HEK293 (cell line): ENCODE results near the gene FAM117B.

Experiments used
- FEZF1 ChIP-seq: fragments of 450-650 bp; formaldehyde crosslinking; IDR thresholded peaks from 2 replicates; pipeline ENCODE4 v1.5.1; 2016; ENCODE audit warnings: missing biosample characterization, missing genetic modification characterization
- IKZF3 ChIP-seq: fragments of 450-650 bp; IDR thresholded peaks from 2 replicates; pipeline ENCODE4 v1.5.0; 2018; ENCODE audit warnings: missing biosample characterization, mild to moderate bottlenecking, missing genetic modification characterization, moderate library complexity
- KLF9 ChIP-seq: fragments of 450-650 bp; formaldehyde crosslinking; IDR thresholded peaks from 2 replicates; pipeline ENCODE4 v1.5.1; 2016; ENCODE audit warnings: missing biosample characterization, missing genetic modification characterization, low read depth
- MYNN ChIP-seq: fragments of 450-650 bp; formaldehyde crosslinking; IDR thresholded peaks from 2 replicates; pipeline ENCODE4 v1.5.1; 2016; ENCODE audit warnings: missing biosample characterization, missing genetic modification characterization, borderline replicate concordance
- REPIN1 ChIP-seq: fragments of 450-650 bp; formaldehyde crosslinking; IDR thresholded peaks from 2 replicates; pipeline ENCODE4 v1.5.1; 2017; ENCODE audit warnings: missing biosample characterization, missing genetic modification characterization, low read depth
- REST ChIP-seq: fragments of 450-650 bp; formaldehyde crosslinking; IDR thresholded peaks from 2 replicates; pipeline ENCODE4 v1.5.1; 2016; ENCODE audit warnings: missing biosample characterization, missing genetic modification characterization
- ZBTB17 ChIP-seq: fragments of 450-650 bp; formaldehyde crosslinking; IDR thresholded peaks from 2 replicates; pipeline ENCODE4 v1.5.1; 2016; ENCODE audit warnings: missing biosample characterization, missing genetic modification characterization
- ZBTB8A ChIP-seq: fragments of 450-650 bp; formaldehyde crosslinking; IDR thresholded peaks from 2 replicates; pipeline ENCODE4 v1.5.1; 2016; ENCODE audit warnings: missing biosample characterization, missing genetic modification characterization
- ZEB2 ChIP-seq: fragments of 450-650 bp; formaldehyde crosslinking; IDR thresholded peaks from 2 replicates; pipeline ENCODE4 v1.5.1; 2016; ENCODE audit warnings: missing biosample characterization, missing genetic modification characterization
- ZFP69B ChIP-seq: fragments of 450-650 bp; formaldehyde crosslinking; IDR thresholded peaks from 2 replicates; pipeline ENCODE4 v1.5.1; 2016; ENCODE audit warnings: missing biosample characterization, missing genetic modification characterization
- ZNF155 ChIP-seq: fragments of 450-650 bp; formaldehyde crosslinking; IDR thresholded peaks from 2 replicates; pipeline ENCODE4 v1.5.1; 2016; ENCODE audit warnings: missing biosample characterization, missing genetic modification characterization
- ZNF514 ChIP-seq: fragments of 450-650 bp; formaldehyde crosslinking; IDR thresholded peaks from 2 replicates; pipeline ENCODE4 v1.5.1; 2016; ENCODE audit warnings: missing biosample characterization, missing genetic modification characterization
- ZNF529 ChIP-seq: fragments of 450-650 bp; formaldehyde crosslinking; IDR thresholded peaks from 2 replicates; pipeline ENCODE4 v1.5.1; 2017; ENCODE audit warnings: missing genetic modification characterization, missing biosample characterization; ENCODE audit not compliant: insufficient replicate concordance
- ZNF585B ChIP-seq: fragments of 450-650 bp; formaldehyde crosslinking; IDR thresholded peaks from 2 replicates; pipeline ENCODE4 v1.5.1; 2016; ENCODE audit warnings: missing biosample characterization, missing genetic modification characterization
- ZNF785 ChIP-seq: fragments of 450-650 bp; formaldehyde crosslinking; IDR thresholded peaks from 2 replicates; pipeline ENCODE4 v1.5.1; 2016; ENCODE audit warnings: missing biosample characterization, missing genetic modification characterization
- ZSCAN30 ChIP-seq: fragments of 450-650 bp; IDR thresholded peaks from 2 replicates; pipeline ENCODE4 v1.5.1; 2018; ENCODE audit warnings: missing biosample characterization, mild to moderate bottlenecking, missing genetic modification characterization, moderate library complexity
- ZSCAN4 ChIP-seq: fragments of 450-650 bp; formaldehyde crosslinking; IDR thresholded peaks from 2 replicates; pipeline ENCODE4 v1.5.1; 2017; ENCODE audit warnings: missing biosample characterization, missing genetic modification characterization
- TF ChIP-seq, protein P1 (sequence below): sonication (generic); formaldehyde crosslinking; IDR thresholded peaks from 2 replicates; pipeline ENCODE4 v1.8.1; 2022; ENCODE audit warnings: mild to moderate bottlenecking, moderate library complexity, missing genetic modification reagents
- TF ChIP-seq, protein P2 (sequence below): fragments of 450-650 bp; formaldehyde crosslinking; IDR thresholded peaks from 2 replicates; pipeline ENCODE4 v1.5.1; 2016; ENCODE audit warnings: missing biosample characterization, missing genetic modification characterization
- TF ChIP-seq, protein P3 (sequence below): fragments of 450-650 bp; formaldehyde crosslinking; IDR thresholded peaks from 2 replicates; pipeline ENCODE4 v1.5.1; 2016; ENCODE audit warnings: missing biosample characterization, missing genetic modification characterization
- TF ChIP-seq, protein P4 (sequence below): fragments of 450-650 bp; formaldehyde crosslinking; IDR thresholded peaks from 2 replicates; pipeline ENCODE4 v1.5.1; 2016; ENCODE audit warnings: missing biosample characterization, missing genetic modification characterization
- TF ChIP-seq, protein P5 (sequence below): fragments of 450-650 bp; formaldehyde crosslinking; IDR thresholded peaks from 2 replicates; pipeline ENCODE4 v1.5.1; 2016; ENCODE audit warnings: missing biosample characterization, missing genetic modification characterization

Gene FAM117B

DNA sequence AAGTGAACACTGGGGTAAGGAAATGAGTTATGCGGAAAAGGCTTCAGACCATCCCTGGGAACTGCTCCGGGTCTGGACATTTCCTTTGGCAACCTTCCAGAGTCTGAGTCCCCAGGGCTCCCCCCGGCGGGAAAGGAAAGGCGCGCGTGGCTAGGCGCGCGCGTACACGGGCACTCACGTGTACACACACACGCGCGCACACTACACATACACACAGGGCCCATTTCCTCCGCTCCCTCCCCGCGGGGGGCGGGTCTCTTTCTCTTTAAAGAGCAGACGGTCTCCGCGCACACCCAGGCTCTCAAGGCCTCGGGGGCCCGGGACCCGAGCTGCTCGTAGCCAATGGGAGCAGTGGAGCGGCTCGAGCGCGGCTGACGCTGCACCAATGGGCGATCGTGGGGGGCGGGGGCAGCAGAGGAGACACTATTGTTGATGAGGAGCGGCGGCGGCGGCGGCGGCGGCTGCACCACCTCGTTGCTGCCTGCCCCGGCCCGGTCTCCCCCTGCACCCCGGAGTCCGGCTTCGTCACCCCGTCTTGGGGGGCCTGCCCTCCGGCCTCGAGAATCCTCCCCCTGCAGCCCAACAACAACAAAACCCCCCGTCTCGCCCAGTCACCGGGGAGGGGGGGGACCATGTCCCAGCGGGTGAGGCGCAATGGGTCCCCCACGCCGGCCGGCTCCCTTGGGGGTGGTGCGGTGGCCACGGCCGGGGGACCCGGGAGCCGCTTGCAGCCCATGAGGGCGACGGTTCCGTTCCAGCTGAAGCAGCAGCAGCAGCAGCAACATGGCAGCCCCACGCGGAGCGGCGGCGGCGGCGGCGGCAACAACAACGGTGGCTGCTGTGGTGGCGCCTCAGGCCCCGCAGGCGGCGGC lies at the start of gene FAM117B (continued):
- TF ChIP-seq ZEB2 (tag by site-specific recombination) (peak; percentile 84), ZNF585B (tag by site-specific recombination) (no peak), ZNF785 (tag by site-specific recombination) (peak; percentile 62; the same call in 1 of the 2 replicates), ZNF529 (no peak), FEZF1 (0 out of 2 replicates have a peak, but pooled peaks have one; percentile 9), ZFP69B (tag by site-specific recombination) (0 out of 2 replicates have a peak, but pooled peaks have one; percentile 34), ZBTB8A (peak; percentile 56; the same call in 1 of the 2 replicates), IKZF3 (peak; percentile 68), MYNN (tag by site-specific recombination) (peak; percentile 17; the same call in 1 of the 2 replicates), ZBTB17 (peak; percentile 55; the same call in 1 of the 2 replicates), ZSCAN30 (peak; percentile 75; the same call in 1 of the 2 replicates), REPIN1 (0 out of 2 replicates have a peak, but pooled peaks have one; percentile 26), KLF9 (peak; percentile 67; the same call in 1 of the 2 replicates), ZNF155 (tag by site-specific recombination) (no peak), ZSCAN4 (tag by site-specific recombination) (peak; percentile 69), ZNF514 (tag by site-specific recombination) (no peak), REST (tag by site-specific recombination) (no peak)
- TF ChIP-seq, protein P1, sequence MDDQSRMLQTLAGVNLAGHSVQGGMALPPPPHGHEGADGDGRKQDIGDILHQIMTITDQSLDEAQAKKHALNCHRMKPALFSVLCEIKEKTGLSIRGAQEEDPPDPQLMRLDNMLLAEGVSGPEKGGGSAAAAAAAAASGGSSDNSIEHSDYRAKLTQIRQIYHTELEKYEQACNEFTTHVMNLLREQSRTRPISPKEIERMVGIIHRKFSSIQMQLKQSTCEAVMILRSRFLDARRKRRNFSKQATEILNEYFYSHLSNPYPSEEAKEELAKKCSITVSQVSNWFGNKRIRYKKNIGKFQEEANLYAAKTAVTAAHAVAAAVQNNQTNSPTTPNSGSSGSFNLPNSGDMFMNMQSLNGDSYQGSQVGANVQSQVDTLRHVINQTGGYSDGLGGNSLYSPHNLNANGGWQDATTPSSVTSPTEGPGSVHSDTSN (CRISPR knock-in tag) = no peak
- TF ChIP-seq, protein P2, sequence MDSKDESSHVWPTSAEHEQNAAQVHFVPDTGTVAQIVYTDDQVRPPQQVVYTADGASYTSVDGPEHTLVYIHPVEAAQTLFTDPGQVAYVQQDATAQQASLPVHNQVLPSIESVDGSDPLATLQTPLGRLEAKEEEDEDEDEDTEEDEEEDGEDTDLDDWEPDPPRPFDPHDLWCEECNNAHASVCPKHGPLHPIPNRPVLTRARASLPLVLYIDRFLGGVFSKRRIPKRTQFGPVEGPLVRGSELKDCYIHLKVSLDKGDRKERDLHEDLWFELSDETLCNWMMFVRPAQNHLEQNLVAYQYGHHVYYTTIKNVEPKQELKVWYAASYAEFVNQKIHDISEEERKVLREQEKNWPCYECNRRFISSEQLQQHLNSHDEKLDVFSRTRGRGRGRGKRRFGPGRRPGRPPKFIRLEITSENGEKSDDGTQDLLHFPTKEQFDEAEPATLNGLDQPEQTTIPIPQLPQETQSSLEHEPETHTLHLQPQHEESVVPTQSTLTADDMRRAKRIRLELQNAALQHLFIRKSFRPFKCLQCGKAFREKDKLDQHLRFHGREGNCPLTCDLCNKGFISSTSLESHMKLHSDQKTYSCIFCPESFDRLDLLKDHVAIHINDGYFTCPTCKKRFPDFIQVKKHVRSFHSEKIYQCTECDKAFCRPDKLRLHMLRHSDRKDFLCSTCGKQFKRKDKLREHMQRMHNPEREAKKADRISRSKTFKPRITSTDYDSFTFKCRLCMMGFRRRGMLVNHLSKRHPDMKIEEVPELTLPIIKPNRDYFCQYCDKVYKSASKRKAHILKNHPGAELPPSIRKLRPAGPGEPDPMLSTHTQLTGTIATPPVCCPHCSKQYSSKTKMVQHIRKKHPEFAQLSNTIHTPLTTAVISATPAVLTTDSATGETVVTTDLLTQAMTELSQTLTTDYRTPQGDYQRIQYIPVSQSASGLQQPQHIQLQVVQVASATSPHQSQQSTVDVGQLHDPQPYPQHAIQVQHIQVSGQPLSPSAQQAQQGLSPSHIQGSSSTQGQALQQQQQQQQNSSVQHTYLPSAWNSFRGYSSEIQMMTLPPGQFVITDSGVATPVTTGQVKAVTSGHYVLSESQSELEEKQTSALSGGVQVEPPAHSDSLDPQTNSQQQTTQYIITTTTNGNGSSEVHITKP = peak; percentile 68; the same call in 1 of the 2 replicates
- TF ChIP-seq, protein P3, sequence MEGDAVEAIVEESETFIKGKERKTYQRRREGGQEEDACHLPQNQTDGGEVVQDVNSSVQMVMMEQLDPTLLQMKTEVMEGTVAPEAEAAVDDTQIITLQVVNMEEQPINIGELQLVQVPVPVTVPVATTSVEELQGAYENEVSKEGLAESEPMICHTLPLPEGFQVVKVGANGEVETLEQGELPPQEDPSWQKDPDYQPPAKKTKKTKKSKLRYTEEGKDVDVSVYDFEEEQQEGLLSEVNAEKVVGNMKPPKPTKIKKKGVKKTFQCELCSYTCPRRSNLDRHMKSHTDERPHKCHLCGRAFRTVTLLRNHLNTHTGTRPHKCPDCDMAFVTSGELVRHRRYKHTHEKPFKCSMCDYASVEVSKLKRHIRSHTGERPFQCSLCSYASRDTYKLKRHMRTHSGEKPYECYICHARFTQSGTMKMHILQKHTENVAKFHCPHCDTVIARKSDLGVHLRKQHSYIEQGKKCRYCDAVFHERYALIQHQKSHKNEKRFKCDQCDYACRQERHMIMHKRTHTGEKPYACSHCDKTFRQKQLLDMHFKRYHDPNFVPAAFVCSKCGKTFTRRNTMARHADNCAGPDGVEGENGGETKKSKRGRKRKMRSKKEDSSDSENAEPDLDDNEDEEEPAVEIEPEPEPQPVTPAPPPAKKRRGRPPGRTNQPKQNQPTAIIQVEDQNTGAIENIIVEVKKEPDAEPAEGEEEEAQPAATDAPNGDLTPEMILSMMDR (tag by site-specific recombination) = peak; percentile 27
- TF ChIP-seq, protein P4, sequence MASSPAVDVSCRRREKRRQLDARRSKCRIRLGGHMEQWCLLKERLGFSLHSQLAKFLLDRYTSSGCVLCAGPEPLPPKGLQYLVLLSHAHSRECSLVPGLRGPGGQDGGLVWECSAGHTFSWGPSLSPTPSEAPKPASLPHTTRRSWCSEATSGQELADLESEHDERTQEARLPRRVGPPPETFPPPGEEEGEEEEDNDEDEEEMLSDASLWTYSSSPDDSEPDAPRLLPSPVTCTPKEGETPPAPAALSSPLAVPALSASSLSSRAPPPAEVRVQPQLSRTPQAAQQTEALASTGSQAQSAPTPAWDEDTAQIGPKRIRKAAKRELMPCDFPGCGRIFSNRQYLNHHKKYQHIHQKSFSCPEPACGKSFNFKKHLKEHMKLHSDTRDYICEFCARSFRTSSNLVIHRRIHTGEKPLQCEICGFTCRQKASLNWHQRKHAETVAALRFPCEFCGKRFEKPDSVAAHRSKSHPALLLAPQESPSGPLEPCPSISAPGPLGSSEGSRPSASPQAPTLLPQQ (tag by site-specific recombination) = 0 out of 2 replicates have a peak, but pooled peaks have one; percentile 54
- TF ChIP-seq, protein P5, sequence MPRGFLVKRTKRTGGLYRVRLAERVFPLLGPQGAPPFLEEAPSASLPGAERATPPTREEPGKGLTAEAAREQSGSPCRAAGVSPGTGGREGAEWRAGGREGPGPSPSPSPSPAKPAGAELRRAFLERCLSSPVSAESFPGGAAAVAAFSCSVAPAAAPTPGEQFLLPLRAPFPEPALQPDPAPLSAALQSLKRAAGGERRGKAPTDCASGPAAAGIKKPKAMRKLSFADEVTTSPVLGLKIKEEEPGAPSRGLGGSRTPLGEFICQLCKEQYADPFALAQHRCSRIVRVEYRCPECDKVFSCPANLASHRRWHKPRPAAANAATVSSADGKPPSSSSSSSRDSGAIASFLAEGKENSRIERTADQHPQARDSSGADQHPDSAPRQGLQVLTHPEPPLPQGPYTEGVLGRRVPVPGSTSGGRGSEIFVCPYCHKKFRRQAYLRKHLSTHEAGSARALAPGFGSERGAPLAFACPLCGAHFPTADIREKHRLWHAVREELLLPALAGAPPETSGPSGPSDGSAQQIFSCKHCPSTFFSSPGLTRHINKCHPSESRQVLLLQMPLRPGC = 0 out of 2 replicates have a peak, but pooled peaks have one; percentile 13
